Measurements from ENCODE around the gene GPRC5D. TPM values are rescaled to one million over a fixed set of nuclear protein-coding genes. Genes with fewer than 3 reads are reported as not detected.

Gene GPRC5D
- total RNA-seq, 6 experiments from 2014 or later, result not detected

DNA sequence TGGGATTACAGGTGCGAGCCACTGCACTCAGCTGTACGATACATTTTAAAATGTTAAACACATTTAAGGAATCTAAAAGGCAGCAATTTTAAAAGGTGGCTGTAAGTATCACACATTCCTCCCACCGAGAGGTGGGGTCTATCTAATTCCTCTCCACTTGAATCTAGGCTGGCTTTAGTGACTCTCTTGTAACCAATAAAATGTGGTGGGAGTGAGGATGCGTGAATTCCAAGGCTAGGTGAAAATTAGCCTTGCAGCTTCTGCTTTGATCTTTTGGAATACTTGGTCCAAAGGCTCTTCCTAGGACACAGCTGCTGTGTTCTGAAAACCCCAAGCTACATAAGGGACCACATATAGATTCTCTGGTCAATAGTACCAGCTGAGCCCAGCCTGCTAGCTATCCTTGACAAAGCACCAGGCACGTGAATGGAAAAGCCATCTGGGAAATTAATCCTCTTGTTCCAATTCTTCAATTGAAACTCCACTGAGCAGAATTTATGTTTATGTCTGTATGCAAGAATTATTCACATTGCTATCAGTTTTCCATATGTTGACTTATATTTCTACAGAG, 8.8 kb upstream of the GPRC5D start:
- no peak for TF ChIP-seq POLR2A (IDR thresholded peaks at IDR 0.05)
- TF ChIP-seq, protein P1, sequence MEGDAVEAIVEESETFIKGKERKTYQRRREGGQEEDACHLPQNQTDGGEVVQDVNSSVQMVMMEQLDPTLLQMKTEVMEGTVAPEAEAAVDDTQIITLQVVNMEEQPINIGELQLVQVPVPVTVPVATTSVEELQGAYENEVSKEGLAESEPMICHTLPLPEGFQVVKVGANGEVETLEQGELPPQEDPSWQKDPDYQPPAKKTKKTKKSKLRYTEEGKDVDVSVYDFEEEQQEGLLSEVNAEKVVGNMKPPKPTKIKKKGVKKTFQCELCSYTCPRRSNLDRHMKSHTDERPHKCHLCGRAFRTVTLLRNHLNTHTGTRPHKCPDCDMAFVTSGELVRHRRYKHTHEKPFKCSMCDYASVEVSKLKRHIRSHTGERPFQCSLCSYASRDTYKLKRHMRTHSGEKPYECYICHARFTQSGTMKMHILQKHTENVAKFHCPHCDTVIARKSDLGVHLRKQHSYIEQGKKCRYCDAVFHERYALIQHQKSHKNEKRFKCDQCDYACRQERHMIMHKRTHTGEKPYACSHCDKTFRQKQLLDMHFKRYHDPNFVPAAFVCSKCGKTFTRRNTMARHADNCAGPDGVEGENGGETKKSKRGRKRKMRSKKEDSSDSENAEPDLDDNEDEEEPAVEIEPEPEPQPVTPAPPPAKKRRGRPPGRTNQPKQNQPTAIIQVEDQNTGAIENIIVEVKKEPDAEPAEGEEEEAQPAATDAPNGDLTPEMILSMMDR (IDR thresholded peaks at IDR 0.05), result no peak
- Histone ChIP-seq H3K9me3 (no peaks in the 10 kb centered on the region), H3K27me3 (no peaks in the 10 kb centered on the region), H3K4me3 (no peak overlapping the region), H3K36me3 (no peaks in the 10 kb centered on the region), H3K27ac (no peak overlapping the region), H3K4me1 (no peaks in the 10 kb centered on the region)
- 75% methylated on average over 5 of the region's 5 CpGs for WGBS (ENCODE audit: insufficient coverage, low coverage, low lambda C conversion rate, missing lambda C conversion rate)
- ATAC-seq, result no peak
- DNase-seq, result no peak
- intact Hi-C loops (cut with DNase I), result no loop called here

DNA sequence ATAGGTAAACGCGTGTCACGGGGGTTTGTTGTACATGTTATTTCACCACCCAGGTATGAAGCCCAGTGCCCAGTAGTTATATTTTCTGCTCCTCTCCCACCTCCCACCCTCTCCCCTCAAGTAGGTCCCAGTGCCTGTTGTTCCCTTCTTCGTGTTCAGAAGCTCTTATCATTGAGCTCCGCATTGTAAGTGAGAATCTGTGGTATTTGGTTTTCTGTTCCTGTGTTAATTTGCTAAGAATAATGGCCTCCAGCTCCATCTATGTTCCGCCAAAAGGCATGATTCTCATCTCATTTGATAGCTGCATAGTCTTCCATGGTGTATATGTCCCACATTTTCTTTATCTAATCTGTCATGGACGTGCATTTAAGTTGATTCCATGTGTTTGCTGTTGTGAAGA, 6.9 kb upstream of the GPRC5D start:
- Histone ChIP-seq H3K36me3 (no peaks in the 10 kb centered on the region), H3K27ac (no peak overlapping the region), H3K4me1 (peaks cover 0 to 11% (median 0%) of the 10 kb centered on the region in 4 donors), H3K9me3 (no peaks in the 10 kb centered on the region), H3K4me3 (no peak overlapping the region), H3K27me3 (no peaks in the 10 kb centered on the region)
- WGBS (ENCODE audit: insufficient coverage, low coverage, low lambda C conversion rate, missing lambda C conversion rate), result 65% methylated on average over 7 of the region's 7 CpGs
- DNase-seq (no peak), ATAC-seq (no peak)
- no peak for TF ChIP-seq POLR2A (IDR thresholded peaks at IDR 0.05)
- TF ChIP-seq, protein P1 (IDR thresholded peaks at IDR 0.05), result no peak
- intact Hi-C loops (cut with DNase I), result no loop called here

DNA sequence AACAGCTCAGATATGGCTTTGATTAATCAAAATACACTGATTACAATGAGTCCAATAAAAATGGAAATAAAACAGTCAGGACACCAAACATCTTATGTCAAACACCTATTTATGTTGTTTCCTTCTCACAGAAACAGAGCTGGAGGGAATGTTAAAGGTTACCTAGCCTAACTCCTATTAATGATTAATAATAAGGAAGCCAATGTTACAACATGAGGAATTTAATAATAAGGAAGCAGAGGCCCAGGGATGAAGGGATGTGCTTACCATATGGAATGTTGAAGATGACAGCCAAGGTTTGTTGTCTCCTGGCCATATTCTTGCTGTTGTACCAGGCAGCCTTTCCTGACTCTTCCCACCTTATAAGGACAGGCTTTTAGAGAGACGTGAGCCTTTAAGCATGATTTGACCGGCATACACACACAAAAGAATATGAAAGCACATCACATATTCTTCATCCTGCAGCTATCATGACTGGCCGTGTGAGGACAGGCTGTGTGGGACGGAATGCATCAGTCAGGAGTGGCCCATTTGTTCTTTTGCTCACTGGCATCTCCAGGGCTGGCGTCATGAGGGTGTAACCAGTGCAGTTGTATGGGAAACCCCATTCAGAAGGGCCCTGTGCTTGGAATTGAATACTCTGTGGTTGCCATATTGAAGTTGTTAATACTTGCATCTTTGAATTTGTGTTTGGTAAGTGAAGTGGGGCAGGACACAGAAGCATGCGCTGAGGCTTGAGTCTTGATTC, 3.1 kb upstream of the GPRC5D start:
- Histone ChIP-seq H3K4me1 (peaks cover 0 to 11% (median 0%) of the 10 kb centered on the region in 4 donors), H3K36me3 (no peaks in the 10 kb centered on the region), H3K9me3 (no peaks in the 10 kb centered on the region), H3K27me3 (no peaks in the 10 kb centered on the region), H3K4me3 (no peak overlapping the region), H3K27ac (no peak overlapping the region)
- ATAC-seq (peak in 3 of 4 donors; percentile 38 to 66 (median 44)), DNase-seq (no peak)
- 85% methylated on average over 2 of the region's 6 CpGs for WGBS (ENCODE audit: insufficient coverage, low coverage, low lambda C conversion rate, missing lambda C conversion rate)
- intact Hi-C loops (cut with DNase I), result no loop called here
- TF ChIP-seq POLR2A (IDR thresholded peaks at IDR 0.05), result no peak
- TF ChIP-seq, protein P1 (IDR thresholded peaks at IDR 0.05), result no peak

DNA sequence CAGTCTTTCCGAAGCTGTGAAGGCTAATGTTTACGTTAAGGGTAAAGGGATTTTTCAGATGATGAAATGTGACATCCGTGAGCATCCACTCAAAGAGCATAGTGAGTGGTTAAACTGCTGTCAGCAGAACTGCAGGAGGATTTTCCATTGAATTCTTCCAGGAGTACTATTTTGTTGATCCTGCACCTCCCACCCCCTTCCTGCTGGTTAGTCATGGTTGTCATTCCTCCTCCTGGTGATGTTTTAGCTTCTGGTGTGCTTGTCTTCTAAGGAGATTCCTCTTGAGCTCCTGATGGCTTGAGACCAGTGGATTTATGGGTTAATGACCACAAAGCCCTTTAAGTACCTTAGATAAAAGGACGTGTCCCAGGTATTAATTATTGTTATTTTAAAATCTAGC, 2.4 kb upstream of the GPRC5D start:
- TF ChIP-seq POLR2A (IDR thresholded peaks at IDR 0.05), result no peak
- DNase-seq (no peak), ATAC-seq (no peak)

DNA sequence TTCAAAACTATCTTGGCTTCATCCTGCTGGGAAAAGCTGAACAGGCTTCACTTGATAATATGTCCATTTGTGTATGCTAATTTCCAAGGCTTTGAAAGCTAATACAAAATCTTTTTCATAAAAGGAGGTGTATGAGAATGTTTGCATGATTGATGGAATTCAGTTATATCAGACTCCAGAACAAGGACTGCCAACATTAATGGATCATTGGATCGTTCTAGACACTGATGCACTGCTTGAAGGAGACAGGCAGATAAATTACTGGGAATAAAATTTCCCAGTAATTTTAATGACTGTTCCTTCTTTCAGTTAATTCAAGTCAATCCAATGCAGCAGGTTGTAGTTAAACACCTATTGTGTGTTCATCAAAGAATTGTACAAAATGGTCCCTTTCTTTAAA, 466 bp downstream of the GPRC5D start:
- 100% methylated on average over 1 of the region's 1 CpG for WGBS (ENCODE audit: insufficient coverage, low coverage, low lambda C conversion rate, missing lambda C conversion rate)

More for the DNA sequence above, 2.4 kb upstream of the GPRC5D start:
- Histone ChIP-seq H3K36me3 (no peaks in the 10 kb centered on the region), H3K4me1 (peaks cover 0 to 11% (median 0%) of the 10 kb centered on the region in 4 donors), H3K27me3 (no peaks in the 10 kb centered on the region), H3K9me3 (no peaks in the 10 kb centered on the region), H3K27ac (no peak overlapping the region), H3K4me3 (no peak overlapping the region)
- WGBS (ENCODE audit: insufficient coverage, low coverage, low lambda C conversion rate, missing lambda C conversion rate), result 77% methylated on average over 4 of the region's 4 CpGs
- intact Hi-C loops (cut with DNase I), result no loop called here

More for the DNA sequence above, 466 bp downstream of the GPRC5D start:
- no peak for TF ChIP-seq POLR2A (IDR thresholded peaks at IDR 0.05)
- TF ChIP-seq, protein P1 (IDR thresholded peaks at IDR 0.05), result no peak
- H3K4me1 ChIP-seq, result peaks cover 0 to 28% (median 0%) of the 10 kb centered on the region in 4 donors
- ATAC-seq (no peak), DNase-seq (no peak)
- no peak overlapping the region for H3K27ac ChIP-seq
- intact Hi-C loops (cut with DNase I), result no loop called here
- H3K27me3 ChIP-seq, result no peaks in the 10 kb centered on the region
- no peak overlapping the region for H3K4me3 ChIP-seq
- no peaks in the 10 kb centered on the region for H3K9me3 ChIP-seq
- no peaks in the 10 kb centered on the region for H3K36me3 ChIP-seq

Data from right lobe of liver (tissue), 6 donors.